ENCODE results near the gene TAP1. TPM values are rescaled to one million over a fixed set of nuclear protein-coding genes. Genes with fewer than 3 reads are reported as not detected.

TAP1 gene
- total and polyA plus RNA-seq, 9 of the 15 experiments (the other 6 are each of a cell fraction or from before 2014, with no cell fraction given) = 1.3 to 6.0 (median 4.2) TPM

DNA sequence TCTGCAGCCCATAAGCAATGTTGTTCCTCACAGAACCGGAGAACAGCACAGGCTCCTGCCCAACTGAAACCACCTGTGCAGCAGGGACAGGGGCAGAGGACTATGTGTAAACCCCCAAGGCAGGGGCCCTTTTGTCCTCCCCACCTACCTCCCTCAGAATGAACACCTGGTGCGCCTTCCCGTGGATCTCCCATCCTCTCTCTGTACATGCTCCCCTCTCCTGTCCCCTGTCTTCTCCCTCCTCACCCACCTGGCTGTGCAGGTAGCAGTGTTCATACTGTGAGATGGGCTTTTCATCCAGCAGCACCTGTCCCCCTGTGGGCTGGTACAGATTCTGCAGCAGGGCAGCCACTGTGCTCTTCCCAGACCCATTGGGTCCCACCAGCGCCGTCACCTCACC, 23.5 kb downstream of the TAP1 start:
- intact Hi-C loops (cut with micrococcal nuclease) = no loop called here
- POLR2A ChIA-PET = interaction anchor here (0.7 kb wide), 1 partner anchor 148 kb away, joined by 3 read pairs; no protein-coding TSS in a partner anchor
- no peak for TF ChIP-seq ASH1L (IDR thresholded peaks at IDR 0.05; ENCODE audit: borderline replicate concordance, low read depth, partially characterized antibody)
- Histone ChIP-seq H4K20me1 (replicated peaks; ENCODE audit: control insufficient read depth, insufficient read depth, low read length) (no peaks in the 10 kb centered on the region), H3K27me3 (ENCODE audit: control insufficient read depth in 2 of 2, insufficient read depth in 2 of 2, low read length in 2 of 2) (no peaks in the 10 kb centered on the region), H3K79me2 (ENCODE audit: control insufficient read depth, insufficient read depth, low read length) (no peaks in the 10 kb centered on the region), H3K9me1 (ENCODE audit: control insufficient read depth, insufficient read depth, low read length) (no peaks in the 10 kb centered on the region), H3K27ac (ENCODE audit: extremely low read depth, low read depth, low read length) (no peak overlapping the region), H3K4me1 (replicated peaks in 1 of 2; ENCODE audit: control insufficient read depth in 2 of 2, insufficient read depth in 2 of 2, low read length in 2 of 2) (no peaks in the 10 kb centered on the region), H3K36me3 (ENCODE audit: control insufficient read depth, insufficient read depth, low read length) (peaks cover 59% of the 10 kb centered on the region), H3K4me3 (no peak overlapping the region), H3K9ac (ENCODE audit: insufficient read depth in 1 of 2, low read depth in 2 of 2, low read length in 2 of 2) (peak overlapping the region in 1 of 2 experiments; percentile 16; a peak in 1 of 4 replicates), H3K9me3 (replicated peaks; ENCODE audit: control insufficient read depth, insufficient read depth, low read depth, low read length) (no peaks in the 10 kb centered on the region), H2AFZ (ENCODE audit: low read depth, low read length) (no peak overlapping the region), H3K4me2 (ENCODE audit: insufficient read depth, low read length) (no peak overlapping the region)
- in situ Hi-C loops (cut with MboI) = no loop called here
- ATAC-seq (no peak), DNase-seq (ENCODE audit: extremely low read depth in 1 of 4, low spot score in 3 of 4) (no peak), FAIRE-seq (no peak)
- BruUV-seq (replicated peaks) = no TSS peak
- WGBS (ENCODE audit: insufficient coverage, low coverage, missing lambda C conversion rate) = 81% methylated on average over 3 of the region's 5 CpGs
- CTCF ChIA-PET (ENCODE audit: low intra/inter-chr PET ratio) = no interaction called here

DNA sequence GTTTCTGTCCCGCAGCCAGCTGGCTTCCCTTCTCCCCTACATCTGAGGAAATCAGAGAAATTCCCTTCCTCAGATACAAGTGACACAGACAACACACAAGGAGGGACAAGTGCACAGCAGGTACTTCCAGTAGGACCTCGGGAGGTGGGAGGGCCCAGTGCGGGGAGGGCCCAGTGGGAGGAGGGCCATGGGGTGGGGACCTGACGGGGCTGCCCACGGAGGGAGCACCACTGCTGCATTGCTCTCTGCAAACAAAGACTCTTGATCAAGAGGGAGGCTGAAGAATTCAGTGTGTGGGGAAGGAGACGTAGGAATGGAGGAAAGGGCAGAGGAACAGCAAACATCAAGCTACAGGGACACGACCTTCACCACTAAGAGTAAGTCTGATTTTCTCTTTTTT, 24.0 kb downstream of the TAP1 start:
- 83% methylated on average over 5 of the region's 7 CpGs for WGBS (ENCODE audit: insufficient coverage, low coverage, missing lambda C conversion rate)
- no peaks in the 10 kb centered on the region for H3K79me2 ChIP-seq (ENCODE audit: control insufficient read depth, insufficient read depth, low read length)
- H3K36me3 ChIP-seq (ENCODE audit: control insufficient read depth, insufficient read depth, low read length) = peaks cover 54% of the 10 kb centered on the region
- ChIA-PET CTCF (ENCODE audit: low intra/inter-chr PET ratio) (no interaction called here), POLR2A (interaction anchor here (0.7 kb wide), 1 partner anchor 147 kb away, joined by 3 read pairs; no protein-coding TSS in a partner anchor)
- no peak overlapping the region for H3K4me2 ChIP-seq (ENCODE audit: insufficient read depth, low read length)
- FAIRE-seq (no peak), ATAC-seq (no peak), DNase-seq (ENCODE audit: extremely low read depth in 1 of 4, low spot score in 3 of 4) (no peak)
- no peak overlapping the region for H3K4me3 ChIP-seq
- no TSS peak for BruUV-seq (replicated peaks)
- in situ Hi-C loops (cut with MboI) = no loop called here
- H3K4me1 ChIP-seq (replicated peaks in 1 of 2; ENCODE audit: control insufficient read depth in 2 of 2, insufficient read depth in 2 of 2, low read length in 2 of 2) = no peaks in the 10 kb centered on the region
- TF ChIP-seq HNRNPUL1 (IDR thresholded peaks at IDR 0.05; ENCODE audit: low read length) = no peak
- TF ChIP-seq IRF1 (CRISPR knock-in tag; IDR thresholded peaks at IDR 0.05; ENCODE audit: borderline replicate concordance) = no peak
- H4K20me1 ChIP-seq (replicated peaks; ENCODE audit: control insufficient read depth, insufficient read depth, low read length) = no peaks in the 10 kb centered on the region
- no peak overlapping the region for H3K27ac ChIP-seq (ENCODE audit: extremely low read depth, low read depth, low read length)
- H3K9ac ChIP-seq (ENCODE audit: insufficient read depth in 1 of 2, low read depth in 2 of 2, low read length in 2 of 2) = no peak overlapping the region; a peak in 1 of 4 replicates
- H3K9me1 ChIP-seq (ENCODE audit: control insufficient read depth, insufficient read depth, low read length) = no peaks in the 10 kb centered on the region
- H3K9me3 ChIP-seq (replicated peaks; ENCODE audit: control insufficient read depth, insufficient read depth, low read depth, low read length) = no peaks in the 10 kb centered on the region
- no peak overlapping the region for H2AFZ ChIP-seq (ENCODE audit: low read depth, low read length)
- H3K27me3 ChIP-seq (ENCODE audit: control insufficient read depth in 2 of 2, insufficient read depth in 2 of 2, low read length in 2 of 2) = no peaks in the 10 kb centered on the region
- intact Hi-C loops (cut with micrococcal nuclease) = loop anchor here (5.0 kb wide), 1 partner anchor 38 kb away; no protein-coding TSS in a partner anchor

Measured in K562 (cell line).